HTERT RPE-1 (cell line): ENCODE results near the gene NSMF.

ENCODE experiments used
- in situ Hi-C: fragments of 300-500 bp; cut with MboI; formaldehyde crosslinking; loops from 4 replicates; pipeline ENCODE4 v1.14.3; 2020; ENCODE audit warnings: low sequenced_read_pairs

Gene NSMF

DNA sequence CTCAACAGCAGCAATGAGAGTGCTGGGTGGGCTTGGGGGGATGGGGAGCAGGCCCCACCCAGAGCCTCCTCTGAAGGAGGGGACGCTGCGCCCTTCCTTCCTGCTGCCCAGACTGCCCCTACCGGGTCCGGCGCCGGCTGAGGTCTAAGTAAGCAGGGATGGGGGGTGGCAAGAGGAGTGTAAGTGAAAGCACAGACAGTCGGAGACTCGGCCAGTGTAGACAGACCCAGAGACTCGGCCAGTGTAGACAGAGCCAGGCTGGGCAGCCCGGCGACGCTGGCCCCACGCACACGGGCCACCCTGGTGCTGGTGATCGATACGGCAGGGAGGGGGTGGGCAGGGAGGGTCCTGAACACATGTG is 10.6 kb downstream of the NSMF start:
- in situ Hi-C loops = no loop called here

DNA sequence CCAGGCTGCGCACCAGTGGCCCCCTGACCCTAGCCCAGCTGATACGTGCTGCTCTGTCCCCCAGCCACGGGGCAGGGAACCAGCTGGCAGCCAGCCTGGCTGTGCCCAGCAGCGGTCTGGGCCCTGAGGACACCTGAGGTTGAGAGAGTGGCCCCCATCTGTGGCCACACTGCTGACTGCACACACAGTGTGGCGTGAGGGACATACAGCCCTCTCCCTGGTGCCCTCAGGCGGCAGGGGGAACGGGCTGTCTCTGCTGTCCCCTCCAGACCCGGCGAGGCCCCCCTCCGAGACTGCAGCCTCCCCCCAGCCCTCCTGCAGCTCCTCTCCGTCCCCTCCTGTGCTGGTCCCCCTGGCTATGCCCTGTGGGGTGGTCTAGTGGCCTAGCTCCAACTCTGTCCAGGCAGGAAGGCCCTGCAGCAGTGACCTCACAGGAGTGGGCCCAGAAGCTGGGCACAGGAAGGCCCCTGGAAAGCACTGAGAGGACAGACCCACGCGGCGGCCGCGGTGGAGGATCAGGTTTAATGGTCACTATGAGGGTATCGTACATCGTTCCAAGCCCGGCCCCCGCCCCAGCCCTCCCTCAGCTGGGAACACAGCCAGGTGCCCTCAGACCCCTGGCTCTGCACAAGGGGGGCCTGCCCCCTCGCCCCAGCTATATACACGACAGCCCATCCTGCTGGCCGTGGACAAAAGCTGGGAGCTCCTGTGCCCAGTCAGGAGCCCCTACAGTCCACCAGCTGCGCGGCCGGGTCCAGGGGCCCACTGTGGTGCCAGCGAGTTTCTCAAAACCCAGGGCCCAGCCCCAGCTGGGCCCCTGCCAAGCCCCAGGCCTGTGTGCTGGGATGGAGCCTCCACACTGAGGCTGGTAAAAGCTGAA is 11.2 kb downstream of the NSMF start:
- in situ Hi-C loops = no loop called here

- in situ Hi-C loops = no loop called here
Observed at GRCh38 chr9:137446851-137447471, 12.2 kb downstream of the NSMF start.

DNA sequence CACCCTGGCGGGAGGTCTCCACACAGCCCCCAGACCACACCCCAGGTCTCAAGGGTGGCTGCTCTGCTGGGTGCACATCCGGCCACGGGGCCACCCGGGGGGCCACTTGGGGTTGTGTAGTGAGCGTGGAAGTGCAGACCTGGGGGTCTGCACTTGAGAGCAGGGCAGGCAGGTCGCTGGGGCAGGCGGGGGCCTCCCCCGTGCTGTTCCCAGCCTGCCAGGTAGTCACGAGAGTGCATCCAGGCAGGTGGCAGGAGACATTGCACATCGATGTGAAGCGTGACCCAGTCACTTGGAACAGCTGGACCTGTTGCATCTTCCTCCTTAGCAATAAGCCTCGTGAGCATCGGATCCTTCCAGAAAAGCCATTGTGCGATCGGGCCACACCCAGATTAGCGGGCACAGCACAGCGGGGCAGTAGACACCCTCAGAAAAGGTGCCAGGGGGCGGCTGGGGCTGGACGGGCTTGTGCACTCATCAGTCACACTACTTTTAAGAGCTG is 13.2 kb downstream of the NSMF start:
- in situ Hi-C loops = no loop called here

GRCh38 chr9:137445275-137445807 is 13.8 kb downstream of the NSMF start:
- in situ Hi-C loops = no loop called here

GRCh38 chr9:137444106-137444790 is 14.9 kb downstream of the NSMF start:
- in situ Hi-C loops = no loop called here

- in situ Hi-C loops = no loop called here
Observed at GRCh38 chr9:137441935-137442321, 17.2 kb downstream of the NSMF start.

GRCh38 chr9:137441289-137441934 is 17.7 kb downstream of the NSMF start, which contains the start of gene ENTPD8:
Gene ENTPD8, minus strand, starts transcription at chr9:137441357. Its CDS starts 3,072 bp downstream, at chr9:137438285.
- in situ Hi-C loops = no loop called here

GRCh38 chr9:137439158-137439714 is 19.9 kb downstream of the NSMF start:
- in situ Hi-C loops = no loop called here

- in situ Hi-C loops = no loop called here
Observed at GRCh38 chr9:137438591-137439157, 20.5 kb downstream of the NSMF start.

DNA sequence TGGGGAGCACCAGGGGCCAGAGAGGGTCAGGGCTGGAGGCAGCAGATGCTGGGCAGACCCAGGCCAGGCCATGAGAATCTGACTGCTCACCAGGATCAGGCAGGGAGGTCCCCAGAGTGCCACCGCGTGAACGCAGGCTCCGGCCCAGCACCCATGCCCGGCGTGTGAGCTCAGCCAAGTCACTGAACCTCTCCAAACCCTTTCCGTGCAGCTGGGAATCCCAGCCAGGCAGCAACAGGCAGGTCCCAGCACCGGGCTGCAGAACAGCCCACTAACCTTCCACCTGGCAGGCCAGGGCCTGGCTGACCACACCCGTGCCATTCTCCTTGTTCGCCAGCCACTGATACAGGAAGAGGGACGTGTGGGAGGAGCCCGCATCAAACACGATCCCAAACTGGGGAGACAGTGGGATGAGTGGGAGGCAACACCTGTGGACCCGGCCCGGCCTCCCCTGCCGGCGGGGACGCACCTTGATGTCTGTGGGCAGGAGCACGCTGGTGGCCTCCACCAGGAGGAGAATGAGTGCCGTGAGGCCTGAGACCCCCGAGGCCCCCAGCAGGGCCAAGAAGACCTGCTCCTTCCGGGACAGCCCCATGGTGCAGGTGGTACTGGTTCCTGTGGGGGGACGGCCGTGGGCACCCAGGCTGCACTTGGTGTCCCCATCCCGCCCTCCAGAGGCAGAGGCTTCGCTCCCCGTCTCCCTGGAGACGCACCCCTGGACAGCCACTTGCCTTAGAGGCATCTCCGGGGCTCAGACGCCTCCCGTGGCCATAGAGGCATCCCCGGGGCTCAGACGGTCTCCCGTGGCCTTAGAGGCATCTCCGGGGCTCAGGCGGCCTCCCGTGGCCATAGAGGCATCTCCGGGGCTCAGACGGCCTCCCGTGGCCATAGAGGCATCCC is 21.2 kb downstream of the NSMF start:
- in situ Hi-C loops = no loop called here

DNA sequence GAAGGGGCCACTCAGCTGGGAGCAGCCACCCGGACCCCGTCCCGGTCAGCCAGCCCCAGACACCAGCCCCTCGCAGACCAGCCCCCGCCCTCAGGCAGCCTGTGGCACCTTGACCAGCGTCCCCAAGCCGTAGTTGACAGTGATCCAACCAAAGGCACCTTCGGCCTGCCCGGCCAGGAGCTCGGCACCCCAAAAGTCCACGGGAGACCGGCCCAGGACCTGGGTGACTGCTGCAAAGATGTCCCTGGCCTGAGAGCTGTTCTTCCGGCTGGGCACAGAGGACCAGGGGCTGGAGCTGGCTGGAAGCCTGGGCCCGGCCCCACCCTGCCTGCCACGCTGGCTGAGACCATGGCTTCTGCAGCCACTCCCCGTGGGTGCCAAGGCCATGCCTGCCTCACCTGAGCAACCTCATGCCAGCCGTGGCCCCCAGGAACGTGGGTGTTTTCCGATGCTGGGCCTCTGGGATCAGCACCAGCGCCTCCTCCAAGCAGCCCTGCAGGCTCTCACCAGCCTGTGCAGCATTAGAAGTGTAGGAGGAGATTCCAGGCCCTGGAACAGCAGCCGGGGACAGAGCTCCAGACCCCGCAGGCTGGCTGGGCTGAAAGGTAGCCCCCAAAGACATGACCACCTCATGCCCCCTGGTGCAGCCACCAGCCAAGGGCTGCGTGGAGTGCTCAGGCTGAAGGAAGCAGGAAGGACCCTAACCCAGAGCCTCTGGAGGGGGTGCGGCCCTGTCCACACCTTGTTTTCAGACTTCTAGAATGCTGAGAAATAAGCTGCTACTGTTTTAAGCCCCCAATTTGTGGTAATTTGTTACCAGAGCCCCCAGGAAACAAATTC is 22.2 kb downstream of the NSMF start:
- in situ Hi-C loops = no loop called here

GRCh38 chr9:137435980-137436760 is 23.0 kb downstream of the NSMF start:
- in situ Hi-C loops = no loop called here

- in situ Hi-C loops = no loop called here
Observed at GRCh38 chr9:137435381-137435891, 23.7 kb downstream of the NSMF start.

GRCh38 chr9:137434498-137435380 is 24.4 kb downstream of the NSMF start:
- in situ Hi-C loops = no loop called here

DNA sequence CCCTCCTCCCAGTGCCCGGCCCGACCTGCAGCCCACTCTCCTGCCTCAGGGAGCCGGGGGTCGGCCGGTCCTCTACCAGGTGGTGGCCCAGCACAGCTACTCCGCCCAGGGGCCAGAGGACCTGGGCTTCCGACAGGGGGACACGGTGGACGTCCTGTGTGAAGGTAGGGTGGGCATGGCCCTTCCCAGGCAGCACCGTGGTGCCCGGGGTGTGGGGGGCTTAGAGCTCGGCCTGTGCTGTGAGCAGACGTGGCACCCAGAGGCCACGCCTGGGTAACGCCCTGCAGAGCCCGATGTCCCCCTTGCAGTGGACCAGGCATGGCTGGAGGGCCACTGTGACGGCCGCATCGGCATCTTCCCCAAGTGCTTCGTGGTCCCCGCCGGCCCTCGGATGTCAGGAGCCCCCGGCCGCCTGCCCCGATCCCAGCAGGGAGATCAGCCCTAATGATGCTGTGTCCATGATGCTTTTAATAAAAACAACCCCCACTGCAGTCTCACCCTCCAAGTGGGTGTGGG is 25.2 kb downstream of the NSMF start:
- in situ Hi-C loops = no loop called here
